K562 (cell line): ENCODE measurements around the gene TMEM184B. TPM values are rescaled to one million over a fixed set of nuclear protein-coding genes. Genes with fewer than 3 reads are reported as not detected.

Experiments
- ATF4 ChIP-seq: fragments of 450-650 bp; formaldehyde crosslinking; IDR thresholded peaks from 2 replicates; pipeline ENCODE4 v1.4.0; 2022; ENCODE audit warnings: mild to moderate bottlenecking, moderate library complexity
- BCOR ChIP-seq: fragments of 450-650 bp; IDR thresholded peaks from 2 replicates; pipeline ENCODE4 v1.6.1; 2016
- CC2D1A ChIP-seq: fragments of 450-650 bp; IDR thresholded peaks from 2 replicates; pipeline ENCODE4 v1.6.1; 2017; ENCODE audit warnings: mild to moderate bottlenecking
- IFI16 ChIP-seq: fragments of 250-450 bp; sonication (Bioruptor Pico); IDR thresholded peaks from 2 replicates; pipeline ENCODE4 v2.1.2; 2022; ENCODE audit warnings: mild to moderate bottlenecking, inconsistent platforms
- JUN ChIP-seq, 2 experiments: sonication (generic) in 1 of 2; formaldehyde crosslinking in 1 of 2; IDR thresholded peaks; 2 replicates each; pipeline versions ENCODE4 v1.6.1 to v1.8.0; 2012 to 2022; ENCODE audit warnings: borderline replicate concordance in 2 of 2, mild to moderate bottlenecking in 2 of 2, improper control_type of control experiment in 1 of 2, low read depth in 1 of 2, low read length in 1 of 2, missing genetic modification reagents in 1 of 2
- KAT8 ChIP-seq: fragments of 450-650 bp; IDR thresholded peaks from 2 replicates; pipeline ENCODE4 v1.6.1; 2016; ENCODE audit warnings: low read depth, mild to moderate bottlenecking
- PTTG1 ChIP-seq: fragments of 450-650 bp; IDR thresholded peaks from 2 replicates; pipeline ENCODE4 v1.6.1; 2016; ENCODE audit warnings: low read depth, mild to moderate bottlenecking, missing genetic modification characterization, missing compliant biosample characterization
- SLC30A9 ChIP-seq: fragments of 250-450 bp; sonication (Bioruptor Pico); IDR thresholded peaks from 2 replicates; pipeline ENCODE4 v1.8.0; 2022; ENCODE audit warnings: mild to moderate bottlenecking, moderate library complexity
- SMAD3 ChIP-seq: fragments of 450-650 bp; formaldehyde crosslinking; conservative IDR thresholded peaks from 2 replicates; pipeline ENCODE4 v1.4.0; 2020; ENCODE audit warnings: mild to moderate bottlenecking
- STAT5B ChIP-seq: fragments of 250-450 bp; sonication (Bioruptor Pico); IDR thresholded peaks from 2 replicates; pipeline ENCODE4 v1.8.0; 2021; ENCODE audit warnings: mild to moderate bottlenecking, inconsistent platforms
- TCF15 ChIP-seq: fragments of 250-450 bp; sonication (Bioruptor Pico); IDR thresholded peaks from 2 replicates; pipeline ENCODE4 v1.8.0; 2022; ENCODE audit warnings: moderate library complexity, mild to moderate bottlenecking, inconsistent platforms
- TEAD2 ChIP-seq: fragments of 450-650 bp; IDR thresholded peaks from 2 replicates; pipeline ENCODE4 v1.6.1; 2016; ENCODE audit warnings: missing genetic modification characterization, control low read depth, missing compliant biosample characterization
- XRCC3 ChIP-seq: fragments of 450-650 bp; IDR thresholded peaks from 2 replicates; pipeline ENCODE4 v1.6.1; 2017; ENCODE audit warnings: mild to moderate bottlenecking, moderate library complexity
- ZBTB11 ChIP-seq, 3 experiments: fragments of 200-800 bp in 1 of 3; fragments of 250-450 bp in 1 of 3; fragments of 450-650 bp in 1 of 3; sonication (Bioruptor Pico) in 1 of 3; sonication (Bioruptor generic) in 1 of 3; formaldehyde crosslinking in 1 of 3; IDR thresholded peaks; 2 replicates each; pipeline versions ENCODE4 v1.6.1 to v1.8.0; 2016 to 2022; ENCODE audit warnings: mild to moderate bottlenecking in 2 of 3, missing genetic modification characterization in 2 of 3, missing compliant biosample characterization in 1 of 3, moderate library complexity in 1 of 3
- ZNF766 ChIP-seq: fragments of 200-800 bp; sonication (Bioruptor generic); conservative IDR thresholded peaks from 2 replicates; pipeline ENCODE4 v1.6.1; 2016; ENCODE audit warnings: missing genetic modification characterization, missing compliant biosample characterization
- polyA plus RNA-seq, 8 experiments: library from polyadenylated mRNA; depleted of rRNA in 4 of 8; stranded (reverse) in 5 of 8; unstranded in 3 of 8; fragments of >200 nt; fragmentation: Nextera tagmentation in 2 of 8; fragmentation: Illumina TruSeq in 1 of 8; extraction: Ambion mirVana in 2 of 8; extraction: Trizol in 1 of 8; gene quantifications; 2 replicates each; pipeline versions ENCODE4 v1.2.1 to v1.2.3, GENCODE V29; 2011 to 2014; ENCODE audit warnings: inconsistent platforms in 1 of 8, missing spikeins in 1 of 8
- total RNA-seq, 7 experiments: library from RNA; depleted of rRNA in 6 of 7; stranded (reverse); fragments of >200 nt in 6 of 7; fragmentation: Illumina TruSeq in 2 of 7; extraction: Trizol in 2 of 7; gene quantifications; 2 replicates each; pipeline versions ENCODE4 v1.2.1 to v1.2.3, GENCODE V29; 2011 to 2021; ENCODE audit warnings: low replicate concordance in 1 of 7

TMEM184B gene
- total and polyA plus RNA-seq, 9 of the 15 experiments (the other 6 are each of a cell fraction or from before 2014, with no cell fraction given): 0.31 to 25.1 (median 6.2) TPM

GRCh38 chr22:38181453-38182200, 91.2 kb downstream of the TMEM184B start, which contains the start of gene PLA2G6 (continued):
- TF ChIP-seq SMAD3 (CRISPR knock-in tag): no peak; the same call in 1 of the 2 replicates
- no peak for TF ChIP-seq SLC30A9
- TF ChIP-seq ZBTB11 (CRISPR knock-in tag; IDR thresholded peaks at IDR 0.05): no peak
- no peak for TF ChIP-seq PTTG1
- no peak for TF ChIP-seq TCF15 (CRISPR knock-in tag)
- peak; percentile 49; the same call in 1 of the 2 replicates for TF ChIP-seq CC2D1A
- no peak for TF ChIP-seq KAT8
- no peak for TF ChIP-seq ZNF766 (CRISPR knock-in tag)
- no peak for TF ChIP-seq STAT5B (CRISPR knock-in tag)
- TF ChIP-seq BCOR: no peak
- TF ChIP-seq JUN (IDR thresholded peaks at IDR 0.05; ENCODE audit: borderline replicate concordance, low read depth, low read length): no peak
- TF ChIP-seq JUN (CRISPR knock-in tag; IDR thresholded peaks at IDR 0.05; ENCODE audit: borderline replicate concordance): no peak
- no peak for TF ChIP-seq TEAD2 (tag)
- no peak for TF ChIP-seq IFI16 (CRISPR knock-in tag)
- no peak for TF ChIP-seq ATF4 (CRISPR knock-in tag)
- TF ChIP-seq XRCC3: no peak
